Limb (tissue), 2 donors: Measurements from ENCODE around the gene EPHA6.
"Not testable (repeated sequence)": the region's sequence is repeated elsewhere in the genome, so short reads cannot be mapped to it uniquely, and the experiment has no call there.

Experiments used
- DNase-seq, 2 donors: peaks; one replicate each; pipeline ENCODE4 v3.0.0-alpha.2; 2016; ENCODE audit errors: extremely low spot score in 2 of 2

EPHA6 gene

GRCh38 chr3:97579365-97579764 is 765.0 kb downstream of the EPHA6 start:
- no peak for DNase-seq

DNA sequence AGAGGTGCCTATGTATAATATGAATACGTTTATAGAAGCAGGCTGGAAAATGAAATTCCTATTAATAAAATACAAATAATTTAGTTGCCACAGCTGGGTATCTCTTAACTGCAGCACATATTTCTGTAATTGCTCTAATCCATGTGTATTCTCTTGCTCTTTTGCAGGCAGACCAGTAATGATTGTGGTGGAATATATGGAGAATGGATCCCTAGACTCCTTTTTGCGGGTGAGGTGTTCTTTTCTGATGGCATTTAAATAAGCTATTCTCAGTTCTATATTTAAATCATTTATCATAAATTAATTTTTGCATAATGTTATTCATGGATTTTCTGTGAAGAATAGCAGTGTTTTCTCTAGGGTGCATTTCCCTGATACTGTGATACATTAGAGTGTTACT is 796.2 kb downstream of the EPHA6 start:
- no peak for DNase-seq

DNA sequence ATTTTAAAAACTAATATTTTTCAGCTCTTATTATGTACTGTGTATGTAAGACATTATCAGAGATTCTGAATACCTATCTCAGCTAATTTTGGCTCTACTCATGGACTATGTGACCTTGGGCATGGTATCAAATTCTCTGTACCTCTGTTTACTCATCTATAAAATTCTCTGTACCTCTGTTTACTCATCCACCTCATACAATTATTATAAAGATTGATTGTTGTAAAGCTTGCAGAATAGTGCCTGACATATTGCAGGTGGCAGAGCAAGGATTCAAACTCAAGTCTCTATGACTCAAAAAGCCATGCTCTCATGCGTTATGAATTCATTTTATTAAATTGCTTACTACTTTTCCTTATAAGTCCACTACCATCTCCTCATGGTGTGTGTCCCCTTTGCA is 798.2 kb downstream of the EPHA6 start:
- DNase-seq = no peak

DNA sequence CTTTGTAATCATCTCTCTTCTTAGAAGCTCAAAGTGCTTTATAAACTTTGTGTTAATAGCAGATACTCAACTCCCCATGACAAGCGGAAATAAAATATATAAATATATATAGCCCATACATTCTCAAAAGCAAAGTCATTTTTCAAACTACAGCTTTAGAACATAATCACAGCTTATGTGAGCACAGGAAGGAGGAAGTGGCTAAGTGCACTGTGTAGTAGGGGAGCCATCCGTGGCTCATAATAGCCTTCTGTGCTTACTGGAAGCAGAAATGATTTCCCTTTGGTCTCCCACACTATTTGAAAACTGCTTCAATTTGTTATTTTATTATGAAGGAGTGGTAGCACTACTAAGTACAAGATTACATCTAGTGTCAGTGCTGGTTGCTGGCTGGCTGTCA is 798.7 kb downstream of the EPHA6 start:
- DNase-seq = no peak

- not testable (repeated sequence) for DNase-seq
These were observed 806.1 kb downstream of the EPHA6 start for GRCh38 chr3:97620514-97620913.

DNA sequence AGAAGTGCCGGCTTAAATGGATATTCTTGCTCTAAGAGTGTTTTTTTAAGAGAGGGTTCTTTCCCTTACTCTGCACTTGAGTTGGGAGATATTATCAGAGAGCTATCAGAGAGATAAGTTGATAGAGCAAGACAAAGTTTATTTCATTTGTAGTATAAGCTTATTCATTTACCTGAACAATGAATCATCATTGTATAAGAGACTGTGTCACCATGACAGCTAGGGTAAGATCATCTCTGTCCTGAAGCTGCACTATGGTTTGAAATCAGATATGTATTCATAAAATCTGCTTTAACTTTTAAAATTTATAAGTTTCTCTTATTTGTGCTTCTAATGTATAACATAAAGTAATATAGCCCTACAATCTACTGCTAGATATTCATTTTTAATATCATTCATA is 822.1 kb downstream of the EPHA6 start:
- DNase-seq = no peak

DNA sequence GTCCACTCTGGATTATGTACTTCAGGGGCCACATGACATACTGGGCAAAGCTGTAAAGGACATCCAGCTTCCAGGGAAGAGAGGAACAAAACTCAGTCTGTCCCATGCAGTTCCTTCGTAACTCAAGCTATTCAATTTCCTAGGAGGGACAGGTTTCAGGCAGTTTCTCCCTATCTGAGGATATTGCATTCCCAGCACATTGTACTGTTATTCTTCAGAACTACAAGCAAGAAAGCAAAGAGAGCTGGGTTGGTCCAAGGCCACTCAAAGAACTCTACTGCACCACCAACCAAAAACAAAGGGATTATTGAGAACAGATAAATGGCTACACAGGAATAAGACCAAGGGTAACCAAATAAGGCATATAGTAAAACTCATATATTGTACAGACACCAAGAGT is 832.5 kb downstream of the EPHA6 start:
- no peak for DNase-seq

- no peak for DNase-seq
These were observed 833.1 kb downstream of the EPHA6 start for GRCh38 chr3:97647441-97647982.

DNA sequence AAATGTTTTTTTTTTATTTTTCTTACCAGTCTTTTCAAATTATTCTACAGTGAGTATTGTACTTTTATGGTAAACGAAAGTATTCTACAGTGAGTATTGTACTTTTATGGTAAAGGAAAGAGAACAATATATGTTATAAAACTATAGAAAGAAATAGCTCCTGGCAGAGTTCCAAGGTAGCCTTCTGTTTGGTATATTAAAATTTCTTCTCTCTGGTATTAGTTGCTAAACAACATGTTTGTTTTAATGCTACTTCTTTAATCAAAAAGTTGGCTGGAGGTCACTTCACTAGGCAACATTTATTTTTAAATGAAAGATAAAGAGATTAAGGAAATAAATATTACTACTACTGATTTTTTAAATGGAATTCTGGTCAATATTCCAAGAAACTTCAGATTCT is 841.6 kb downstream of the EPHA6 start:
- no peak for DNase-seq

DNA sequence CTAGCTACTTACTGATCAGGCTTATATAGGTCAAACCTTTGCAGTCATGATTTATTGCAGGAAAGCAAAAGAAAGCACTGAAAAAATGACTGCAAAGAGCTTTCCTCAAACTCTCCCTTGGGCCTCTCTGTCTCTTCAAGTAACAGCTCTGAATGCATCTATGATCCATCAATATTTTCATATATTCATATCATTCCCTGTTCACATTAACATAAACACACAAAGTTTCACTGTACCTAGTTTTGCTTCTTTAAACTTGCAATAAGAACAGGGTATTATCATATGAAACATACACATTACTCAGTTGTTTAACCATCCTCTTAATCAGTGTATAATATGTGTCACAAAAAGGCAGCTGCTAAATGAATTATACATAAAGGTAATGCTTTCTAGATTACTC is 842.2 kb downstream of the EPHA6 start:
- no peak for DNase-seq

DNA sequence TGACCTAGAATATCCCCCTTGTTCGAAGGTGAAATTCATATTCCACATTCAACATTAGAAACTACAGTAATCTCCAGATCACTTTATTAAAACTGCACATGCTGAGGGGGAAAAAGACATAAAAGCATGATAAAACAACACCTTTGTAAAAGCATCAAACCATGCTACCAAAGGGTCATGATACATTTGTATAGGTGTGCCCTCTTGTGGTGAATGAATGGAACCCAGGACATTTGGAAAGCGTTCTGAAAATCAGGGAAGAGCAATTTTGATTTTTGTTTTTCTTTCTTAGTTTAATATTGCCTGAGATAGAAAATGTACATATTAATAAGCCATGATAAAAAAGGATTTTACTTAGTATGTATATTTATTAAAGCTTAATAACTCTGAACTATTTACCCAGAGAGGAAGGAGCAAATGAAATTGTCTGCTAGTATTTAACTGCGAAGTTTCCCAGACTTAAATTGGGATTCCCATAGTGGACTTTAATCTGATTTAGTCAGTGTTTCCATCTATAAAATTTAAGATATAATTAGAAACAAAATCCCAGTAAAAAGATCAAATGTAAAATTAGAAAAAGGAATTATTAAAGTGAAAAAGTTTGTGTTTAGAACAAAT is 844.4 kb downstream of the EPHA6 start:
- peak in 1 of 2 donors; percentile 44 for DNase-seq

GRCh38 chr3:97662264-97662663 is 847.9 kb downstream of the EPHA6 start:
- no peak for DNase-seq

DNA sequence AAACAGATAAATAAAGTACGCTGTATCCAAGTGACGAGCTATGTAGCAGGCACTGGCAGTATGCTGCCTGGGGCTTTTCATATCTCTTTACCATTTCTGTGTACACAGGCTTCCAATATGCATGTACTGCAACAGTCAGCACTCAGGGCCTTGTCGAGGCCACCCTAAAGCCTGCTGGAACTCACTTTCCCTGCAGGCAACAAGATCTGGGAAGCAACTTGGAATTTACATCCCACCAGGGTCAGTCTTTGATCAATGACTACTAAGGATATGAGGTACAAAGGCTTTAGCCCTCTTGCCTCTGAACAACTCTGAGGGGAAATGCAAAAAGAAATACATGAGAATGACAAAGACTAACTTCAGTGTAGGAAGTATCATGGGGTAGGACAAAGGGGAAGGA is 848.4 kb downstream of the EPHA6 start:
- DNase-seq = no peak

DNA sequence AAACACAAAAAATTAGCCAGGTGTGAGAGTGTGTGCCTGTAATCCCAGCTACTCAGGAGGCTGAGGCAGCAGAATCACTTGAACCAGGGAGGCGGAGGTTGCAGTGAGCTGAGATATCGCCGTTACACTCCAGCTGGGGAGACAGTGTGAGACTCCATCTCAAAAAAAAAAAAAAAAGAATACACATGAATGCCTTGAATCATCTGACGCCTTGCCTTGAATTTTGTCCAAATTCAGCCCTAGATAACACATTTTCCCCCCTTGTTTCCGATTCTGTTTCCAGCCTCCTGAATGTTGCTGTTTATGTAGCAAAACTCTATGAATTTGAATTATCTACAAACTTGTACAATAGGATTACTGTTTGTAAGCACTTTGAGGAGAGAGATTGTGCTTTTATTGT is 851.5 kb downstream of the EPHA6 start:
- DNase-seq = no peak

DNA sequence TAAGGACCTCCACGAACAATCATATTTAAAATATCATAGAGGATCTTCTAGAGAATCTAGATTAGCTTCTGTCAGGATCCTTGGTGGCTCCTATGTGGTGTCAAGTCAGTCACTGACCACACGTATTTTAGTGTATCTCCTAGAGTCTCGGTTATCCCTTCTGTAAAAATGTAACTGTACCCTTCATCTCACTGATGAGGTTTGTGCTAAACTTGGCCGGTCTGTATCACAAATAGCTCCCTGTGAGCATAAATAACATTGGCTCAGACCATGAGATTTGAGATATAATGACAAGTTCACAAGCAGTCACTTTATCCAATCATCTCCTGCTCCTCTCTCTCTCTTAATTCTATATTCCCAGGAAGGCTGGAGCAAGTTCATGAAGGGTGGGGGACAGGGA is 856.6 kb downstream of the EPHA6 start:
- DNase-seq = no peak

DNA sequence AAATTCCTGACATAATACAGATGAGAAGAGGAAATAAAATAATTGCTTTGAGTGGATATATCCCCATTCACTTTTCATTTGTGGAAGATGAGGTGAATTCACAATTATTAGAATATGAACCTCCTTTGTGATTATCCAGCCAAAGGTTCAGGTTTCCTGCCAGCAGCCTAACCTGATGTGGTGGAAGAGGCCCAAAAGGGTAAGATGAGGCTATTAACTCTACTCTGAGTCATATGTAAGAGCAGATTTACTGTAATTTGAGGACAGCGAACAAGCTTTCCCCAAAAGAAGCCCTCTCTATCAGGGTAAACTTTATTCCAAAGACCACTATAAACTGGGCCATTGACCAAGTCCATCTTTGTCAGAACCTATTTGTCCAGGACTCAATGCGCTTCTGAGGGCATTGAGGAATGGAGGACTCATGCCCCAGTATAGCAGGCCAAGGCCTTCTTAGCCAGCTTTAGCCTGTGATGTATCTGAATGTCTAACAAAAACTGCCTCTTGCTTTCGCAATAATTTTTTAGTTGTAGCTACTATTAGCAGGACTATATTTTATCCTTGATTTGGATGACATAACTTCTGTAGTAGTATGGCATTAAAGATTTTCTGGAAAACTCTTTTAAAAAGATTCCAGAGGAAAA is 859.1 kb downstream of the EPHA6 start:
- no peak for DNase-seq

DNA sequence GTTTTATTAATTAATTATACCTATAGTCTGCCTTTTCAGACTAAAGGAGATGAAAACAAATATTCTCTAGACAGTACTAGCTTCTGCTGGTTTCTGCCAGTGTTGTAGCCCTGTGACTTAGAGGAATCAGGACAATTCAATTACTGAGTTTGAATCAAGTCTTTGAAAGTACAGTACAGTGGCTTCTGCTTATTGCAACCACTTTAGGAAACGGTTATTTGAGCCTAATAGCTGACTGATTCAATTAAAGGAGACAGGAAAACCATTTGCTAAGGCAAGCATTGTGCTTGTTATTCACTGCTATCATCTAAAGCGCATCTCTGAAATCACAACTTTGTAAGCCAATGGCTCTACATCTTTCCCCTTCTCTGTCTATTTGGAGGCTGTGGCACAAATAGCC is 860.1 kb downstream of the EPHA6 start:
- no peak for DNase-seq

DNA sequence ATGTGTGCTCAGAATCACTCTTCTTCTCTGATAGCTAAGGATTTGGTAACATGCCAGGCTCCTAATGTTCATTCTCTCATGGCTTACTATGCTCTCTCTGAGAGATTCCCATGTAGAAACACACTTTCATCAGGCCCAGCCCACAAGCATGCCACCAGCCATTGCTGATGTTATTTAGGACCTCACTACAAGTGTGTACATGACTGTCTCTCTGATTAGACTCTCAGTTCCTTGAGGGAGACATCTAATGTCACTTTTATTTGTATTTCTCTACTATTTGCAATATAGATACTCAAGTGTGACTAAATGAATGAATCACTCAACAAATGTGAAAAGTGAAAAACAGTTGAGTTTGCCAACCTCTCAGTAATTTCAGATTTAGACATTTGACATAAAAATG is 865.8 kb downstream of the EPHA6 start:
- DNase-seq = no peak

GRCh38 chr3:97680696-97681095 is 866.3 kb downstream of the EPHA6 start:
- DNase-seq = no peak

GRCh38 chr3:97684490-97684889 is 870.1 kb downstream of the EPHA6 start:
- DNase-seq = no peak

- DNase-seq = no peak
These were observed 871.9 kb downstream of the EPHA6 start for GRCh38 chr3:97686258-97686657.

- DNase-seq = no peak
These were observed 873.3 kb downstream of the EPHA6 start for GRCh38 chr3:97687734-97688133.

DNA sequence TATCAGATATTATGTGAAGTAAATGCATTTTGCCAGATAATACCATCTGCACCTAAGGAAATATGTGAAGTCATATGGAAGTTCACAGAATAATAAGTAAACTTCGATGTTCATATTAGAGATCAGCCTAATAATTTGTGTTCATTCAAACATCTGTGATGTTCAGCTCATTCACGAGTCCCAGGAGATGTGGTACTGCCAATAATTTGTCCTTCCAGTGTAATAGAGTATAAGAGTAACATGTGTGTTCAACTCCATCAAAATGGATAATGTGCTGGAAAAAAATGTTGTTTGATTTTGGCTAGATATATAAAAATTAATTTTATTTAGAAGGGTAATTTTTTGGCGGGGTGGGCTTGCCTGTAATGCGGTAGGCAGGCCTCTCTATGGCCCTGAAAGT is 874.7 kb downstream of the EPHA6 start:
- DNase-seq = no peak
